GM23338 (cell line): ENCODE results near the gene C16orf86.

Source experiments
- CREB1 ChIP-seq: fragments of 250-450 bp; sonication (Bioruptor Pico); IDR thresholded peaks from 2 replicates; pipeline ENCODE4 v1.5.0; 2020; ENCODE audit warnings: low read depth, mild to moderate bottlenecking, moderate library complexity
- ETS1 ChIP-seq: IDR thresholded peaks from 2 replicates; pipeline ENCODE4 v1.6.1; 2016; ENCODE audit warnings: antibody characterized with exemption
- EZH2 ChIP-seq: fragments of 200-600 bp; sonication (generic); IDR thresholded peaks from one replicate; pipeline ENCODE4 v1.8.0; 2017; ENCODE audit warnings: antibody characterized with exemption, mild to moderate bottlenecking, low read depth; ENCODE audit not compliant: unreplicated experiment
- EZH2phosphoT487 ChIP-seq: fragments of 200-600 bp; sonication (generic); IDR thresholded peaks from one replicate; pipeline ENCODE4 v1.8.1; 2018; ENCODE audit warnings: antibody characterized with exemption; ENCODE audit not compliant: unreplicated experiment
- JUNB ChIP-seq: IDR thresholded peaks from one replicate; pipeline ENCODE4 v1.6.1; 2016; ENCODE audit warnings: antibody characterized with exemption; ENCODE audit not compliant: unreplicated experiment
- NANOG ChIP-seq: IDR thresholded peaks from 2 replicates; pipeline ENCODE4 v1.6.1; 2016; ENCODE audit warnings: antibody characterized with exemption, borderline replicate concordance
- POLR2AphosphoS5 ChIP-seq: IDR thresholded peaks from 2 replicates; pipeline ENCODE4 v1.6.1; 2016; ENCODE audit warnings: antibody characterized with exemption, low read depth
- REST ChIP-seq: IDR thresholded peaks from one replicate; pipeline ENCODE4 v1.6.1; 2018; ENCODE audit warnings: antibody characterized with exemption; ENCODE audit not compliant: unreplicated experiment
- STAT1 ChIP-seq: IDR thresholded peaks from one replicate; pipeline ENCODE4 v1.6.1; 2016; ENCODE audit warnings: antibody characterized with exemption; ENCODE audit not compliant: unreplicated experiment
- ZNF114 ChIP-seq: fragments of 250-450 bp; sonication (Bioruptor Pico); IDR thresholded peaks from 2 replicates; pipeline ENCODE4 v1.5.0; 2020; ENCODE audit warnings: mild to moderate bottlenecking, moderate library complexity
- ZNF331 ChIP-seq: fragments of 250-450 bp; sonication (Bioruptor Pico); IDR thresholded peaks from 2 replicates; pipeline ENCODE4 v1.5.0; 2020; ENCODE audit warnings: low read depth, mild to moderate bottlenecking, moderate library complexity
- ZNF462 ChIP-seq: fragments of 250-450 bp; sonication (Bioruptor Pico); IDR thresholded peaks from 2 replicates; pipeline ENCODE4 v1.5.0; 2020; ENCODE audit warnings: mild to moderate bottlenecking, moderate library complexity
- TF ChIP-seq, protein P1 (sequence below), 2 experiments: fragments of 200-600 bp in 1 of 2; sonication (generic) in 1 of 2; conservative IDR thresholded peaks; 2 replicates each; pipeline versions ENCODE4 v1.5.1 to v1.6.1; 2016 to 2017; ENCODE audit warnings: antibody characterized with exemption in 2 of 2, low read depth in 2 of 2, mild to moderate bottlenecking in 2 of 2, moderate library complexity in 1 of 2

DNA sequence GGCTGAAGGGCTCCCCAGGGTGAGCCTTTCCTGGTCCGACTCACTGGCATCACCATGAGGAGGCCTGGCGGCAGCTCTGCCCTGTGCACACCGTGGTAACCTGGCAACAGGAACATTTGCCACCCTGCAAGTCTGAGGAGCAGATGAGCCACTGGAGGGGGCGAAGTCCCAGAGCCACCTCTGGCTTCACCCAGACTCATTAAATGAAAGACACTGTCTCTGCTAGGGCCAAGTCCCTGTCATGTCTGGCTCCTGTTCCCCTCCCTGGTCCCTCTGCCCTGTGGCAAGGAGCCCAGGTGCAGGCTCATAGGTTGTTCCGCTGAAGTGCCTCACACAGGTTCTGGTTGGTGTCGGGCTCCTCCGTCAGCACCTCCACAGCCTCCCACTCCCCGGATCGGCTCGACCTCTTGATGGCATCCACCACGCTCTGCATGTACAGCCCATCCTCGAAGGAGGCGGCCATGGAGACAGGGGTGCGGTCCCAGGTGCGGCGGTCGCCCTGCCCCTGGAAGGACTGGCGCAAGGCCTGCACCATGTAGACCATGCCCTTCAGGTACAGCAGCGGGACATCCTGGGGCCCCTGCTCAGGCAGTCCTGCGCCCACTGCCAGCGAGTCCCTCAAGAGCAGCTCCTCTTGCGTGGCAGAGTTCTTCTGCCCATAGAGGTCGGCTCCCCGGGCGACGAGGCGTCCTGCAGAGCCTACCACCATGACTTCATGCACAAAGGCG is 8.4 kb downstream of the C16orf86 start:
- TF ChIP-seq, protein P1, sequence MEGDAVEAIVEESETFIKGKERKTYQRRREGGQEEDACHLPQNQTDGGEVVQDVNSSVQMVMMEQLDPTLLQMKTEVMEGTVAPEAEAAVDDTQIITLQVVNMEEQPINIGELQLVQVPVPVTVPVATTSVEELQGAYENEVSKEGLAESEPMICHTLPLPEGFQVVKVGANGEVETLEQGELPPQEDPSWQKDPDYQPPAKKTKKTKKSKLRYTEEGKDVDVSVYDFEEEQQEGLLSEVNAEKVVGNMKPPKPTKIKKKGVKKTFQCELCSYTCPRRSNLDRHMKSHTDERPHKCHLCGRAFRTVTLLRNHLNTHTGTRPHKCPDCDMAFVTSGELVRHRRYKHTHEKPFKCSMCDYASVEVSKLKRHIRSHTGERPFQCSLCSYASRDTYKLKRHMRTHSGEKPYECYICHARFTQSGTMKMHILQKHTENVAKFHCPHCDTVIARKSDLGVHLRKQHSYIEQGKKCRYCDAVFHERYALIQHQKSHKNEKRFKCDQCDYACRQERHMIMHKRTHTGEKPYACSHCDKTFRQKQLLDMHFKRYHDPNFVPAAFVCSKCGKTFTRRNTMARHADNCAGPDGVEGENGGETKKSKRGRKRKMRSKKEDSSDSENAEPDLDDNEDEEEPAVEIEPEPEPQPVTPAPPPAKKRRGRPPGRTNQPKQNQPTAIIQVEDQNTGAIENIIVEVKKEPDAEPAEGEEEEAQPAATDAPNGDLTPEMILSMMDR (conservative IDR thresholded peaks at IDR 0.05; ENCODE audit: low read depth in 2 of 2) = no peak
- TF ChIP-seq REST = no peak
- no peak for TF ChIP-seq EZH2
- TF ChIP-seq POLR2AphosphoS5 = no peak
- no peak for TF ChIP-seq EZH2phosphoT487
- TF ChIP-seq NANOG = no peak
- no peak for TF ChIP-seq CREB1 (CRISPR knock-in tag)
- TF ChIP-seq ZNF114 (CRISPR knock-in tag) = no peak
- TF ChIP-seq JUNB = no peak
- TF ChIP-seq ETS1 = no peak
- no peak for TF ChIP-seq ZNF462 (CRISPR knock-in tag)
- TF ChIP-seq STAT1 = no peak
- no peak for TF ChIP-seq ZNF331 (CRISPR knock-in tag)
